ENCODE results near the gene PRRT1.

The PRRT1 gene

GRCh38 chr6:32173051-32173727 is 21.4 kb upstream of the PRRT1 start:
- no peak for DNase-seq

- no peak for DNase-seq
These were observed 19.5 kb upstream of the PRRT1 start for GRCh38 chr6:32171234-32171633.

DNA sequence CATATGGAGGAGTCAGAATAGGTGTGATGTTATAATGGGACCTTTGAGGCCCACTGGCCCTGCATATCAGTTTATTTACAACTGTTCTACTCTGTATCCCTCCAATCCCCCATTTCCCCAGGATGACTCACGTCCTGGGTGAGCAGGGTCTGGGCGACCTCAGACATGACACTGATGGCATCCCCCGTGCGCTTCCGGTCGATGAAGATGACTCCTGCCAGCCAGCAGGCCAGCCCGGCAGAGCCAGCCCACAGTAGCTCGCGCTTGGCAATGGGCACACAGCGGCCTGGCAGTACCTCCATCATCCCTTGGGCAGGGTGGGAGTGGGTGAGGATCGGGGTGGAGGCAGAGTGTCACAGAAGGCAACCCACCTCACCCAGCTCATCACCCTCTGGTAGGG is 18.6 kb upstream of the PRRT1 start:
- no peak for DNase-seq

DNA sequence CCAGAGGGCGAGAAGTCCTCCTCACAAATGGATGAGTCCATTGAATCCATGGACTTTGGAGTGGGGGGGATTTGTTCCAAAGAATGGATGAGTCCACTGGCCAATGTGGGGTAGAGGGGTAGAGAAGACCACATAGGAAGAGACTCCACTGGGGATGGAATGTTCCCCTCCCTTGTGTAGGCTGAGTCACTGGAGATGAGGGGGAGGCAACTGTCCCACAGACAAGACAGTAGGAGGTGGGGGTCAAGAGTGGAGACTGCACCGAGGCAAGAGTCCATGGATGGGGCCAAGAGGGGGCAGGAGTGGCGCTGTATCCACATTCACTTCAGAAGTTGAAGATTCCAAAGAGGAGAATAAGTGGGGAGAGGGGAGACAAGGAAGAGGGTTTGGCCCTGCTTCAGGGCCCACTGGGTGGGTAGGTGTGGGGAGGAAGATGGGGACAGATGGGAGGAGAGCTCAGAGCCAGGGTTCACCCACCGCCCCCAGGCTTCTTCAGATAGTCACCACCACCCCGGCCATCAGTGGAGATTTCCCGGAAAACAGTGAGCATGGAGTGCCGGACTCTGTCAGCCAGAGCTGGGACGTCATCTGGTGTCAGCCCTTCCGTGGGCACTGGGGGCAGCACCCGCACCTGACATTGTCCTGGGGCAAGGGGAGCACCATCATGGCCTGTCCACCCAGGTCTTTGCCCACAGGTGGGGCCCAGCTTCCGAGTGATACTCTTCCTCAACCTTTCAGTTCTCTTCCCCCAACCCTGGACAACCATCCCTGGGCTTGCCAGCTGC is 17.3 kb upstream of the PRRT1 start:
- peak; percentile 36 for DNase-seq

DNA sequence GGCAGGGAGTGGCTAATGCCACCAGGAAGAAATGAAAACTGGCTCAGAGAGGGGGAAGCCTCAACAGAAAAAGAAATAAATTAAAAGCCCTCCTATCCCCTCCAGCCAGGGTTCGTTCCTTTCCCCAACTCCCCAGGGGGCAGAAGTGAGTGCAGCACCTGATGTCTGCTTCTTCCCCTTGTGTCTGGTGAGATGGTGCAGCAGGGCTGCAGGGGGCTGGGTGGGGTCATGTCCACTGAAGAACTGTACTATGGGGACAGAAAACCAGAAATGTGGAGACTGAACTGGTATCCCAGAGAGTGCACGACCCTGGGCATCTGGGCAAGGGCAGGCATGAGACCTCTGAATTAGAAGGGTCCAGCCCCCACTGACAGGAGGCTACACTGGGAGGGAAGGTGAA is 16.6 kb upstream of the PRRT1 start:
- no peak for DNase-seq

- DNase-seq: no peak
These were observed 16.1 kb upstream of the PRRT1 start for GRCh38 chr6:32167761-32168262.

DNA sequence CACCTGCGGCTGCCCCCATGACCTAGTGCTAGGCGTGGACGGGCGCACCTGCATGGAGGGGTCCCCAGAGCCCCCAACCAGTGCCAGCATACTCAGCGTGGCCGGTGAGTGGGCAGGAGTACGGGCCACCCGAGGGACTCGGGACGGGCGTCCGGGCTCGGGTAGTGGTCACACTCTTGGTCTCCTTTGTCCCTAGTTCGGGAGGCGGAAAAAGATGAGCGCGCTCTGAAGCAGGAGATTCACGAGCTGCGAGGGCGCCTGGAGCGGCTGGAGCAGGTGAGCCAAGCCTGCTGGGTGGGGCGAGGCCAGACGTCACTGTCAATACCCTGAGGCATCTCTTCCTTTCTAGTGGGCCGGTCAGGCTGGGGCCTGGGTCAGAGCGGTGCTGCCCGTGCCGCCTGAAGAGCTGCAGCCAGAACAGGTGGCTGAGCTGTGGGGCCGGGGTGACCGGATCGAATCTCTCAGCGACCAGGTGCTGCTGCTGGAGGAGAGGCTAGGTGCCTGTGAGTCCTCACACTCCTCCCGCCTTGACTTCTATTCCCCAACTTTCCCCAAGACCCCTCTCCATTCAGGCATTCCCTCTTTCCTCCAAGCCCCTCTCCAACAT is 15.5 kb upstream of the PRRT1 start:
- no peak for DNase-seq

GRCh38 chr6:32166411-32167061 is 14.8 kb upstream of the PRRT1 start:
- no peak for DNase-seq

GRCh38 chr6:32164295-32164694 is 12.6 kb upstream of the PRRT1 start, which contains the start of gene EGFL8:
Gene EGFL8, plus strand, starts transcription at chr6:32164595. Its CDS starts 1,571 bp downstream, at chr6:32166166.
- DNase-seq: no peak

- no peak for DNase-seq
These were observed 12.0 kb upstream of the PRRT1 start for GRCh38 chr6:32163559-32164258.

DNA sequence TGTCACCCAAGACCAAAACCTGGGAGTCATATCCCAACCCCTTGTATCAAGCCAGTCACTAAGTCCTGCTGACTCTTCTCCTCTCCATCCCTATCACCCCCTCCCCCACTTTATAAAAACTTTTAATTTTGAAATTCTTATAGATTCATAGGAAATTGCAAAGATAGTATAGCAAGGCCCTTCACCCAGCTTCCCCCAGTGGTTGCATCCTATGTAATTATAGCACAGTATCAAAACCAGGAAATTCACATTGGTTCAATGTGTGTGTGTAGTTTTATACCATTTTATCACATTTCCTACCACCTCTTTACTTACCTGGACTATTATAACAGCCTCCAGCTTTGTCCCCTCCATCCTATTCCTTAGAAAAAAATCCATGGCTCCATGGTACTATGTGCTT is 6.3 kb upstream of the PRRT1 start:
- no peak for DNase-seq

DNA sequence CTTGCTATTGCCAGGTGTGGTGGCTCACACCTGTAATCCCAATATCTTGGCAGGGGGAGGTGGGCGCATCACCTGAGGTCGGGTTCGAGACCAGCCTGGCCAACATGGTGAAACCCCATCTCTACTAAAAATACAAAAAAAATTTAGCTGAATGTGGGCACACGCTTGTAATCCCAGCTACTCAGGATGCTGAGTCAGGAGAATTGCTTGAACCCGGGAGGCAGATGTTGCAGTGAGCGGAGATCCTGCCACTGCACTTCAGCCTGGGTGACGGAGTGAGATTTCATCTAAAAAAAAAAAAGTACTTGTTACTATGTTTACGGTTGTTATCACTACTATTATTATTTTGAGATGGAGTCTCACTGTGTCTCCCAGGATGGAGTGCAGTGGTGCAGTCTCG is 5.2 kb upstream of the PRRT1 start:
- DNase-seq: no peak

GRCh38 chr6:32154514-32155161 is 2.9 kb upstream of the PRRT1 start:
- DNase-seq: peak; percentile 63

- peak; percentile 94 for DNase-seq
These were observed 2.1 kb upstream of the PRRT1 start, which contains the start of gene PPT2 for GRCh38 chr6:32153564-32154513. Gene PPT2, plus strand, starts transcription at chr6:32154141. Its CDS starts 454 bp downstream, at chr6:32154595.

- DNase-seq: peak; percentile 34
These were observed 1.2 kb upstream of the PRRT1 start for GRCh38 chr6:32152769-32153563.

- DNase-seq: no peak
These were observed 417 bp downstream of the PRRT1 start for GRCh38 chr6:32151181-32151862.

DNA sequence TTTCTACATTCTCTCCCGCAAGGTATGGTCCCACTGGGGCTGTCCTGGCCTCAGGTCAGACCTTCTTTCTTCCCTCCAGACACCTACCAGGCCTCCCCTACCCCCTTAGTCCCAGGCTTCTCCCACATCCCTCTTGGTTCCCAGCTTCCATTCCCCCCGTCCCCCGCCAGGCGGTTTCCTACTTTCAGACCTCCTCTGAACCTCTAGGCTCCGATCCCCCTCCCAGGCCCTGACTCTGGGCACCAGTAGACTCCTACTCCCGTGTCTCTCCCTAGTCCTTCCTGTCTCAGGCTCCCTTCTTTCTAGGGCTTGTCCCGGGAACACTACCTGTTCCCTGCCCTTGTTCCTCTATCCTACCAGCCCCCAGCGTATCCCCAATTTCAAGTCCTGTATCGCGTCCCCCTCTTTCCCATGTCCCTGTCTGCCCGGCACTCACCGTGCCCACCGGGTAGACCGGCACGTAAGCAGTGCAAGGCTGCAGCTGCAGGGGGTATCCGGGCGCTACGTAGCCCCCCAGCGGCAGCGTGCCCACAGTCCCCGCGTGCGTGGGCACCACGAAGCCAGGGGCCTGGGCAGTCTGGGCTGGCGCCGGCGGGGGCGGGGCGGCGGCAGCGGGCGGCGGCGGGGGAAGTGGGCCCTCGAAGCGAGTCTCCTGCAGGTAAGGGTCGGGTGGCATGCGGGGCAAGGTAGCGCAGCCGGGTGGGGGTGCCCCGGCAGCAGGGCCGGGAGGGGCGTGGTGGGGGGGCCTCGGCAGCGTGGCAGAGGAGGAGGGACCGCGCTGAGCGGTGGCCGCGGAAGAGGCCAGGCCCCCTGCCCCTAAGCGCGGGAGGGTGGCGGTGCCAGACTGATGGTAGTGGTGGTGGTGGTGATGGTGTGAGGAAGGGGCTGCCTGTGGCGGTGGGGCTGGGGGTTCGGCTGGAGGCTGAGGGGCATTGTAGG is 1.5 kb downstream of the PRRT1 start:
- DNase-seq: no peak

Data from fibroblast of upper back skin (primary cell).